HG03175 (cell line): Measurements from ENCODE around the gene ALDH1A3.

Experiments
- ATAC-seq: cut with Tn5 transposase; IDR thresholded peaks from one replicate; pipeline ENCODE4 v1.9.1; 2021; ENCODE audit warnings: mild to moderate bottlenecking, moderate library complexity; ENCODE audit not compliant: unreplicated experiment

The ALDH1A3 gene

DNA sequence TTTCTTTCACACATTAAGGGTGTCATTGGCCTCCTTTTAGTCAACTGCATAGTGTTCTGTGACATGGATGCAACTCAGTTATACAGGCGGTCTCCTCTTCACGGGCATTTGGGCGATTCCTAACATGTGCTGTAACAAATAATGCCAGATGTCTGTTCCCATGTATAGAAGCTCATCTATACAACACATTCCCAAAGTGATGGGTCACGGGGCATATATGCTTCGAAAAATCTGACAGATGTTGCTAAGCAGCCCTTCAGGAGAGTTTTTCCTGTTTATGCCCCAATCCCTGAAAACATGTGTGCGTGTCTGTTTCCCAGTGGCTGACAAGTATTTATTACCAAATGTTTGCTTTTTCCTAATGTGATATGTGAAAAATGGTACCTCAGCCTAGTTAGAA is 65.4 kb downstream of the ALDH1A3 start:
- ATAC-seq: no peak

DNA sequence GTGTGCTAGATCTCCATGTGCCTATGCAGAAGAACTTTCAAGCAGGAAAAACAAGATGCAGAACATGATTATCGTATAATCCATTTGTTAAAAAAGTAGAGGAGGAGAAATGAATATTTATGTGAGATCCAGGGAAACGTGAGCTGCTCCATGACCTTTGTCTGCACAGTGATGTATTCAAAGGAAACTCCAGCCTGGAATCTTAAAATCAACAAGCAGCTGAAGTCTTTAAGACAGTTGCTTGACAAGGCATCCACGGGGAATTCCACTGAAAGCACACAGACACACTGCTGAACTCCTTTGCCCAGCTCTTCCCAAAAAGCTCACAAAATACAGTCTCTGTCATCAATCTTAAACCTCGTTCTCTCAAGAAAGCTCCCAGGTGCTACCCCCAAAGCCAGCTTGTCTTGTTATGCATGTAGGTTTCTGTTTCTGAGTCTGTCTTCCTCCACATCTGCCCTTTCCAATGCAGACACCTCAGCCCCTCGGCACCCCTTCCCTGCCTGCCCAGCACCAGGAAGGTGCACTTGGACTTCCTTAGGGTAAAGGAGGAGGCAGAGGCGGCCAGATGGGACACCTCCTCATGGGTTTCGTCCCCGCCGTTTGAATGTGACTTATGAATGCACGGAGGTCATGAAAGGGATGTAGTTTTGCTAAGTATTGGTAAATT is 68.3 kb downstream of the ALDH1A3 start:
- no peak for ATAC-seq

DNA sequence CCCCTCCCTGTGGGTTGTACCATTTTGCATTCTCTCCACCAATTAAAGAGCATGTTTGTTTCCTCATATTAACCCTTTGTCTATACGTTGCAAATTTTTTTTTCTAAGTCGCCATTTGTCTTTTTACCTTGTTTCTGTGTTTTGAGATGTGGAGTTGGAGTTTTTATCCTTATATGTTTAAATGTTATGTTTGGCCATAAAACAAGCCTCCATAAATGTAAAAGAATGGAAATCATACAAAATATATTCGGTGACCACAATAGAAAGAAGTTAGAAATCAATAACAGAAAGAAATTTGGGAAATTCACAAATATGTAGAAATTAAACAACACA is 68.8 kb downstream of the ALDH1A3 start:
- no peak for ATAC-seq

DNA sequence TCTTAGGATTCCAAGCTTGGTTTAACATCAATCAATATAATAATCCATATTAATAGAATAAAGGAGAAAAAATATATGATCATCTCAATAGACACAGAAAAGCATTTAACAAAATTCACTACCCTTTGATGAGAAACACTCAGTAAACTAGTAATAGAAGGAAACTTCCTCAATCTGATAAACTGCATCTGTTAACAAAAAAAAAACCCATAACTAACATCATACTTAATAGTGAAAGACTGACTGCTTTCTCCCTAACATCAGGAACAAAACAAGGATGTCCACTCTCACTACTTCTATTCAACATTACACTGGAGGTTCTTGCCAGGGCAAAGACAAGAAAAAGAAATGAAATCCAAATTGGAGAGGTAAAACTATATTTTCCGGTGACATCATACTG is 70.1 kb downstream of the ALDH1A3 start:
- no peak for ATAC-seq

DNA sequence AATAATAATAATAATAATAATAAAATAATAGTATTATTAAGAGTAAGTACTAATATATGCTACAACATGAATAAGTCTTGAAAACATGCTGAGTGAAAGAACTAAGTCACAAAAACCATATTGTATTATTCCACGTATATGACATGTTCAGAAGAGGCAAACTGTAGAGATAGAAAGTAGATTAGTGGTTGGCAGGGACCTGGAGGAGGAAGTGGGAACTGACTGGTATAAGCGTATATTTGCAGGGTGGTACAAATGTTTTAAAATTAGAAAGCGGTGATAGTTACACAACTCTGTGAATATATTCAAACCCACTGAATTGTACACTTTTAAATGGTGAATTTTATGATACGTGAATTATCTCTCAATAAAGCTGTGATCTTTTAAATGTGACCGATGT is 72.3 kb downstream of the ALDH1A3 start:
- no peak for ATAC-seq

DNA sequence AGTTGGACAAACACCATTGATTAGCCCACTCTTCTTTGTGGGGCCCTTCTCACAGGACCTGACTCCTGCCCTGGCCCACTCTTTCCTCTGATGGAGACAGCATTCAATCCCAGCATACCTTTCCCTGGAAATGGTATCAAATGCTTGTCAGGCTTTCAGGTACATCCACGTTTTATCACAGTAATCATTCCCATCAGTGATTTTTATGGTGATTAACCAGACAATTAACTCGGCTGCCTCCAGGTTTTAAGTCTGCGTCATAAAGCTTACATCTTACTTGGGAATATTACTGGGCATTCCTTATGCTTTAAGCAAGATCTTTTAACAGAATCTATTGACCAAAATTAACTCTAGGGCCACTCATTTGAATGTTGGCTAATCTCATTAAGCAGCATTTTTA is 72.9 kb downstream of the ALDH1A3 start:
- no peak for ATAC-seq

DNA sequence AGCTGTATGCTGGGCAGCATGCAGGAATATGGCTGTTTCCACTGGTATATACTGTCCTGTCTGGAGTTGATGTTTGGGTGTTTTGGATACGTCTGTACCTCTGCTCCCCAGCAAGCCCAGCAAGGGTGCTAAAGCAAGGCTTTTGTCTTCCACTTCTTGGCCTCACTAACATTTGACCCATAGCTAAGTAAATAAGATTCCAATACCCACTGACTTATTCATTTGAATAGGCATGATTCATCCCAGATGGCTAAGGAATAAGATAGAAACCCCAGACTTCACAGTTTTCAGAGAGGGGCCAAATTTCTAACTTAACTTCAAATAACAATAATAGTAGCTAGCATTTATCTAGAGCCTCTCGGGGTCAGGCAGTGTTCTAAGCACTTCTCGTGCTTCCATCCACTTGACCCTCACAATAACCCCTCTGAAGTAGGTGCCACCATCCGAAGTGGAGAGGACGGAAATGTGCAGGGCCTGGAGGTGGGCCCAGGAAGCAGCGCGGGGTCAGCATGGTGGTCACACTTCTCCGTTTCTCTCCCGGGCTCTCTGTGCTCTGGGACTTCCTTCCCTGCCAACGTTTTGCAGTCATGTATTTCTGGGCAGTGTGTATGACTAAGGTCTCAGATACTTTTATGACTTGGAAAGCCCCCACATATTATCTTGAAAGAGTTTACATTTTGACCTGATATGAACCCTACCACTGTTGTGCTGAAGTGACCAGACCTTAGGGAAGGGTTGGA is 78.9 kb downstream of the ALDH1A3 start:
- ATAC-seq: no peak

DNA sequence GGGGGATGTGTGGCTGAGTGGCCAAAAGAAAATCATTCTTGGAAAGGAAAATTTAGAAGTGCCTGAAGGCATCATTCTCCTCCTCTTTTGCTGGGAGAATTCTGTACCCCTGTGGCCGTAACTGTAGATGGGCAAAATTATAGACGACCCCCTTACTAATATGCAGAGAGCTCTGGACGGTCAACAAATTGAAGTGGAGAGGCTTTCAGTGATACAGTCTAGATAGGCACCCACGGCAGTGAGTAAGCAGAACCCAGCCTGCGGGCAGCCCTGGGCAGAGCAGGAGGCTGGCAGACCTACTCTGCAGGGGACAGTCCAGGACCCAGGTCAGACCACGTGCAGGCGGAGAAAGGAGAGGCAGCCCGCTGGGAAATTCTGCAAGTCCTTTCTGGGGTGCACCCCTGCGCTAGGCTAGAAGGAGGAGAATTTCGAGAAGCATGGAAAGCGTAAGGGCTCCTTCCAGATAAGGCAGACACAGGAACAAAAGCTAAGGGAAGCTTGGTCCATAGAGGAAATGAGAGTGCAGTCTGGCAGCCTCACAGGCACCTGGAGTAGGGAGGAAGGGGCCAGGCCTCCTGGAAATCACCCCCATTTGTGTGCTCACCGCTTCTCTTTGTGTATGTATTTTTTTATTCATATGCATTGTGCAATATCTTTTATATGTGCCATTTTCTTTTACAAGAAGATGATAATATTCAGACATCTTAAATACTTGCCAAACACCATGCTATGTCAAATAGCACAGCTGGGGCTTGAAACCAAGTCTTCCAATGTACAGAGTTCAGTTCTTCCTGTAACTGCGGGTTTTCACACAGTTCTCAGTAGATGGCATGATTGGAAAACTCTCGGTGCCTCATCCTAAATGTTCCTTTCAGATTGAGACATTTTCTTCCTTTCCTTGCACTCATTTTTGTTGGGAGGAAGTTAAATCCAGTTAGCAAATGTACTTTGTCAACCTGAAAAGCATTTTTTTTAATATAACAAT is 79.7 kb downstream of the ALDH1A3 start:
- no peak for ATAC-seq
